Measurements from ENCODE around the gene DENND1A. TPM values are rescaled to one million over a fixed set of nuclear protein-coding genes. Genes with fewer than 3 reads are reported as not detected.

Gene DENND1A
- total RNA-seq, 1 experiment from 2014 or later = 13.0 TPM

- H3K4me3 Mint-ChIP-seq (ENCODE audit: low read depth, unreplicated experiment) = no peak overlapping the region
- peaks cover 71% of the 10 kb centered on the region for H3K27me3 Mint-ChIP-seq (ENCODE audit: unreplicated experiment)
- no peak for TF ChIP-seq CTCF (IDR thresholded peaks at IDR 0.05; ENCODE audit: unreplicated experiment)
- DNase-seq = no peak
- no peaks in the 10 kb centered on the region for H3K4me1 Mint-ChIP-seq (ENCODE audit: low read depth, unreplicated experiment)
- CTCF ChIA-PET = no interaction called here
- BruUV-seq (replicated peaks) = no TSS peak
- H3K27ac Mint-ChIP-seq (ENCODE audit: unreplicated experiment) = no peak overlapping the region
- H3K9me3 Mint-ChIP-seq (ENCODE audit: low read depth, unreplicated experiment) = no peaks in the 10 kb centered on the region
- peaks cover 6% of the 10 kb centered on the region for H3K36me3 Mint-ChIP-seq (ENCODE audit: insufficient read depth, unreplicated experiment)
- intact Hi-C loops (cut with micrococcal nuclease; ENCODE audit: unreplicated experiment) = no loop called here
Measured at GRCh38 chr9:123371228-123371584, 558.7 kb downstream of the DENND1A start.

DNA sequence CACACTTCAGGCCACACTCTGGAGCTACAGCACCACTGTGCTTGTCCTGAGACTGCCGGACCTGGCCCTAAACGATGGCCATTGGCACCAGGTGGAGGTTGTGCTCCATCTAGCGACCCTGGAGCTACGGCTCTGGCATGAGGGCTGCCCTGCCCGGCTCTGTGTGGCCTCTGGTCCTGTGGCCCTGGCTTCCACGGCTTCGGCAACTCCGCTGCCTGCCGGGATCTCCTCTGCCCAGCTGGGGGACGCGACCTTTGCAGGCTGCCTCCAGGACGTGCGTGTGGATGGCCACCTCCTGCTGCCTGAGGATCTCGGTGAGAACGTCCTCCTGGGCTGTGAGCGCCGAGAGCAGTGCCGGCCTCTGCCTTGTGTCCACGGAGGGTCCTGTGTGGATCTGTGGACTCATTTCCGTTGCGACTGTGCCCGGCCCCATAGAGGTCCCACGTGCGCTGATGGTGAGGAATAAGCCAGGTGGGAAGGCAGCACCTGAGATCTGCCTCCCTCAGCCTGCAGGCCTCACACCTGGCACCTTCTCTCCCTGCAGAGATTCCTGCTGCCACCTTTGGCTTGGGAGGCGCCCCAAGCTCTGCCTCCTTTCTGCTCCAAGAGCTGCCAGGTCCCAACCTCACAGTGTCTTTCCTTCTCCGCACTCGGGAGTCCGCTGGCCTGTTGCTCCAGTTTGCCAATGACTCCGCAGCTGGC, 559.2 kb downstream of the DENND1A start:
- no peak for TF ChIP-seq CTCF (IDR thresholded peaks at IDR 0.05; ENCODE audit: unreplicated experiment)
- CTCF ChIA-PET = no interaction called here
- no peak overlapping the region for H3K27ac Mint-ChIP-seq (ENCODE audit: unreplicated experiment)
- H3K4me3 Mint-ChIP-seq (ENCODE audit: low read depth, unreplicated experiment) = no peak overlapping the region
- H3K4me1 Mint-ChIP-seq (ENCODE audit: low read depth, unreplicated experiment) = no peaks in the 10 kb centered on the region
- no TSS peak for BruUV-seq (replicated peaks)
- H3K36me3 Mint-ChIP-seq (ENCODE audit: insufficient read depth, unreplicated experiment) = peaks cover 4% of the 10 kb centered on the region
- DNase-seq = no peak
- H3K9me3 Mint-ChIP-seq (ENCODE audit: low read depth, unreplicated experiment) = no peaks in the 10 kb centered on the region
- H3K27me3 Mint-ChIP-seq (ENCODE audit: unreplicated experiment) = peaks cover 74% of the 10 kb centered on the region
- intact Hi-C loops (cut with micrococcal nuclease; ENCODE audit: unreplicated experiment) = no loop called here

DNA sequence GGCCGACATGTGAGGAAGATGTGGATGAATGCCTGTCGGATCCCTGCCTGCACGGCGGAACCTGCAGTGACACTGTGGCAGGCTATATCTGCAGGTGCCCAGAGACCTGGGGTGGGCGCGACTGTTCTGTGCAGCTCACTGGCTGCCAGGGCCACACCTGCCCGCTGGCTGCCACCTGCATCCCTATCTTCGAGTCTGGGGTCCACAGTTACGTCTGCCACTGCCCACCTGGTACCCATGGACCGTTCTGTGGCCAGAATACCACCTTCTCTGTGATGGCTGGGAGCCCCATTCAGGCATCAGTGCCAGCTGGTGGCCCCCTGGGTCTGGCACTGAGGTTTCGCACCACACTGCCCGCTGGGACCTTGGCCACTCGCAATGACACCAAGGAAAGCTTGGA, 559.8 kb downstream of the DENND1A start:
- peaks cover 4% of the 10 kb centered on the region for H3K36me3 Mint-ChIP-seq (ENCODE audit: insufficient read depth, unreplicated experiment)

GRCh38 chr9:123369296-123369695, 560.6 kb downstream of the DENND1A start:
- intact Hi-C loops (cut with micrococcal nuclease; ENCODE audit: unreplicated experiment) = no loop called here
- CTCF ChIA-PET = no interaction called here
- no peak for TF ChIP-seq CTCF (IDR thresholded peaks at IDR 0.05; ENCODE audit: unreplicated experiment)
- H3K4me3 Mint-ChIP-seq (ENCODE audit: low read depth, unreplicated experiment) = no peak overlapping the region
- peaks cover 4% of the 10 kb centered on the region for H3K36me3 Mint-ChIP-seq (ENCODE audit: insufficient read depth, unreplicated experiment)
- H3K27me3 Mint-ChIP-seq (ENCODE audit: unreplicated experiment) = peaks cover 75% of the 10 kb centered on the region
- no TSS peak for BruUV-seq (replicated peaks)
- DNase-seq = no peak
- H3K9me3 Mint-ChIP-seq (ENCODE audit: low read depth, unreplicated experiment) = no peaks in the 10 kb centered on the region
- H3K27ac Mint-ChIP-seq (ENCODE audit: unreplicated experiment) = no peak overlapping the region
- H3K4me1 Mint-ChIP-seq (ENCODE audit: low read depth, unreplicated experiment) = no peaks in the 10 kb centered on the region

More for the DNA sequence above, 559.8 kb downstream of the DENND1A start:
- BruUV-seq (replicated peaks) = no TSS peak
- DNase-seq = no peak
- Mint-ChIP-seq H3K27me3 (ENCODE audit: unreplicated experiment) (peaks cover 77% of the 10 kb centered on the region), H3K4me3 (ENCODE audit: low read depth, unreplicated experiment) (no peak overlapping the region), H3K4me1 (ENCODE audit: low read depth, unreplicated experiment) (no peaks in the 10 kb centered on the region), H3K27ac (ENCODE audit: unreplicated experiment) (no peak overlapping the region), H3K9me3 (ENCODE audit: low read depth, unreplicated experiment) (no peaks in the 10 kb centered on the region)
- CTCF ChIA-PET = no interaction called here
- TF ChIP-seq CTCF (IDR thresholded peaks at IDR 0.05; ENCODE audit: unreplicated experiment) = no peak
- intact Hi-C loops (cut with micrococcal nuclease; ENCODE audit: unreplicated experiment) = no loop called here

Measured in Calu3 (cell line).